RWPE1 (cell line): ENCODE measurements around the gene RNASE13.
"Not testable (repeated sequence)": the region's sequence is repeated elsewhere in the genome, so short reads cannot be mapped to it uniquely, and the experiment has no call there.

ENCODE experiments used
- CTCF ChIA-PET: fragments of 350-600 bp; sonication (Branson Sonifier 250); formaldehyde crosslinking; extraction: SDS; loops from one replicate; lab custom pipeline; 2021; lab: Yijun Ruan, JAX
- POLR2A ChIA-PET: fragments of 400-600 bp; formaldehyde crosslinking; extraction: SDS; loops from one replicate; lab custom pipeline; 2020; ENCODE audit warnings: antibody characterized with exemption; ENCODE audit not compliant: low non-redundant PET; lab: Yijun Ruan, JAX
- DNase-seq: peaks from one replicate; pipeline ENCODE4 v3.0.0; 2012; ENCODE audit warnings: low spot score
- H3K27ac ChIP-seq: fragments of 450-650 bp; 2 replicates; pipeline ENCODE4 v1.5.1; 2017
- TF ChIP-seq, protein P1 (sequence below): fragments of 450-650 bp; conservative IDR thresholded peaks from 2 replicates; pipeline ENCODE4 v1.5.1; 2017; ENCODE audit warnings: low read depth, mild to moderate bottlenecking

RNASE13 gene

DNA sequence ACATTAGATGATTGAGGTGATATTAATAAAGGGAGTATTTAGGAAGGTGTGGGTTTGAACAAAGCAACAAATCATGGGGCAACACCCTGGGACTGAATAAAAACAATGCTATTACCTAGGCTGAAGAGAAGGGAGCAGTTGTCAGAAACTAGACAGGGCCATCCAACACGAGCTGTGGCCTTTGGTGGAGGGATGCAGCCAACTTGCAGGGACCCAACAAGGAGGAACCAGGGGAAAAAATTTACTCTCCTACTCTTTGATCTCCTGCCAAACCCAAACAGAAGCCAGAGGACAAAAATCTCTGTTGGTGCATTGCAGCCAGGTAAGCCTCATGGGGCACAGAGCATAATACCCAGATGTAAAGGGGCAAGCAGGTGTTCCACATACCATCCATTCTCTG lies 23.5 kb downstream of the RNASE13 start:
- no peak overlapping the region for H3K27ac ChIP-seq
- POLR2A ChIA-PET, result no interaction called here
- TF ChIP-seq, protein P1, sequence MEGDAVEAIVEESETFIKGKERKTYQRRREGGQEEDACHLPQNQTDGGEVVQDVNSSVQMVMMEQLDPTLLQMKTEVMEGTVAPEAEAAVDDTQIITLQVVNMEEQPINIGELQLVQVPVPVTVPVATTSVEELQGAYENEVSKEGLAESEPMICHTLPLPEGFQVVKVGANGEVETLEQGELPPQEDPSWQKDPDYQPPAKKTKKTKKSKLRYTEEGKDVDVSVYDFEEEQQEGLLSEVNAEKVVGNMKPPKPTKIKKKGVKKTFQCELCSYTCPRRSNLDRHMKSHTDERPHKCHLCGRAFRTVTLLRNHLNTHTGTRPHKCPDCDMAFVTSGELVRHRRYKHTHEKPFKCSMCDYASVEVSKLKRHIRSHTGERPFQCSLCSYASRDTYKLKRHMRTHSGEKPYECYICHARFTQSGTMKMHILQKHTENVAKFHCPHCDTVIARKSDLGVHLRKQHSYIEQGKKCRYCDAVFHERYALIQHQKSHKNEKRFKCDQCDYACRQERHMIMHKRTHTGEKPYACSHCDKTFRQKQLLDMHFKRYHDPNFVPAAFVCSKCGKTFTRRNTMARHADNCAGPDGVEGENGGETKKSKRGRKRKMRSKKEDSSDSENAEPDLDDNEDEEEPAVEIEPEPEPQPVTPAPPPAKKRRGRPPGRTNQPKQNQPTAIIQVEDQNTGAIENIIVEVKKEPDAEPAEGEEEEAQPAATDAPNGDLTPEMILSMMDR, result no peak
- DNase-seq, result no peak
- CTCF ChIA-PET, result interaction anchor here (0.6 to 1.4 kb wide), 3 partner anchors 22 to 93 kb away, joined by 3 to 5 read pairs (median 3); no protein-coding TSS in a partner anchor

DNA sequence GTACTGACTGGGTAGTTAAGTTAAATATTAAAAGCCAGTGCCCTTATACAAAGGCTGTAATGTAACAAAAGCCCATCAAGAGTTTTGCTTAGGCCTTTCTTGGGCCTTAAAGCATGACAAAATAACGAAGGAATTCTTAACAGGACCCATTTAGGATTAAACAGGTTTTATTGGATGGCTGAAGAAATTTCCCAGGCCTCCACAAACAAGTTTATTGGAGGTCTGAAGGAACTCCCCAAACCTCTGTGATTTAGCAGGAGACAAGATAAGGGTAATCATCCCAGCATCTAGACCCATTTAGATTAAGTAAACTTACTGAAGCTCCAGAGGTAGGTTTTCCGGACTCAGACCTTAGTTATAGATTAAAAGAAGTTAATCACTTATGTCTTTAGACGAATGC lies 24.9 kb downstream of the RNASE13 start:
- DNase-seq, POLR2A ChIA-PET: not testable (repeated sequence)
- CTCF ChIA-PET, result interaction anchor here (0.7 kb wide), 1 partner anchor 983 kb away, joined by 3 read pairs; no protein-coding TSS in a partner anchor

DNA sequence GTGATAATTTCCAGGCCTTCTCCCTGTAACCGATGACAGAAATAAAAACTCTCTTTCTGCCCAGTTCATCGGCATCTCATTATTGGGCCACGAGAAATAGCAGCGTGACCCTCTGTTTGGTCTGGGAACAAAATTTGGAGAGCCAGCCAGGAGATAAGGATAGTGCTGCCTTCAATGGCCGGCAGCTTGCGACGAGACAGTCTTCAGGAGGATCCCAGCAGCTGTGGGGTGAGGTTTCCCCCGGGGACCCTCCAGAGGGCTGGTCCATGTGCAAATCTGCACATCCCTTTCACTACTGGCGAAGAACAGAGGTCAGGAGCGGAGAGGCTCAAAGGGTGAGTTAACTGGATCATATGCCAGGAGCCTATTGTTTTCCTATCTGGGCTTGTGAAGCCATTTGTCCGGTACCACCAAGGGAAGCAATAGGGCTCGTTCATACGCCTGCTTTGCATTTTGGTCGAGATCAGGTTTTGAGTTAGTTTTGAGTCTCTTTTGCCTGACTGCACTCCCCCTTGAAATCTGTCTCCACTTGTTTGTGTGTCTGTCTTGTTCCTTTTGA lies 30.7 kb downstream of the RNASE13 start:
- DNase-seq, result no peak
- TF ChIP-seq, protein P1, result no peak
- ChIA-PET CTCF (interaction anchor here (2.2 kb wide), 1 partner anchor 11 kb away, joined by 23 read pairs; no protein-coding TSS in a partner anchor), POLR2A (no interaction called here)
- H3K27ac ChIP-seq, result no peak overlapping the region

More for the DNA sequence above, 24.9 kb downstream of the RNASE13 start:
- not testable (repeated sequence) for H3K27ac ChIP-seq

DNA sequence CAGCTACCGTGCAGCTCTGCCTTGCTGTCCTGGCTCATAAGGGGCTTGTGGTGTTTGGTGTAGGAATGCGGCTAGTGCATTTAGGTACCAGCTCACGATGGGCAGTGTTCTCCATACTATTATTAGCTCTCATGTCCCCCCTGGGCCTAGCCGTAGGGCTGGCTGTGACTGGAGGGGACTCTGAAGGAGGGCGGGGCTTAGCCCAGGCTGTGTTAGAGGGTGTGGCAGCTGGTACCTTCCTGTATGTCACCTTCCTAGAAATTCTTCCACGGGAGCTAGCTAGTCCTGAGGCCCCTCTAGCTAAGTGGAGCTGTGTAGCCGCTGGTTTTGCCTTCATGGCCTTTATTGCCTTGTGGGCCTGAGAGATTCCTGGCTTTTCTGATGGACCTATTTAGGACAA lies 33.4 kb downstream of the RNASE13 start:
- ChIA-PET CTCF (interaction anchor here (0.7 to 1.1 kb wide), 2 partner anchors 30 to 100 kb away, joined by 3 to 4 read pairs; partner anchors contain the start of gene TMEM253), POLR2A (no interaction called here)
- TF ChIP-seq, protein P1, result no peak
- no peak for DNase-seq
- no peak overlapping the region for H3K27ac ChIP-seq

DNA sequence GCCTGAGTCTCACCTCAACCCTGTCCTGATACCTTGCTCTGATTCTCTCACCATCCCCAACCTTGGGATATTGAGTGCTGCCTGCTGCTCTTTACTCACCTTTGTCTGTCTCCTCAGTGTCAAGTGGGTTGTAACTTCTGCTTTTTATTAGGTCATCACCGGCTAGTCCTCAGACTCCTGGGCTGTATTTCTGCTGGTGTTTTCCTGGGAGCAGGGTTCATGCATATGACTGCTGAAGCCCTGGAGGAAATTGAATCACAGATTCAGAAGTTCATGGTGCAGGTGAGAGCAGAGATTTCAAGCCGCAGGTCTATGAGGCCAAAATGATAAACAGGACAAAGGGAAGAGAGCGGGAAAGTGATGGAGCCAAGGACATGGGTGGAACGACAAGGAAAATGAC lies 35.0 kb downstream of the RNASE13 start:
- DNase-seq, result no peak
- CTCF ChIA-PET, result interaction anchor here (0.7 to 3.9 kb wide), 3 partner anchors 15 to 303 kb away, joined by 3 to 17 read pairs (median 3); no protein-coding TSS in a partner anchor
- TF ChIP-seq, protein P1, result no peak
- POLR2A ChIA-PET, result no interaction called here
- no peak overlapping the region for H3K27ac ChIP-seq

DNA sequence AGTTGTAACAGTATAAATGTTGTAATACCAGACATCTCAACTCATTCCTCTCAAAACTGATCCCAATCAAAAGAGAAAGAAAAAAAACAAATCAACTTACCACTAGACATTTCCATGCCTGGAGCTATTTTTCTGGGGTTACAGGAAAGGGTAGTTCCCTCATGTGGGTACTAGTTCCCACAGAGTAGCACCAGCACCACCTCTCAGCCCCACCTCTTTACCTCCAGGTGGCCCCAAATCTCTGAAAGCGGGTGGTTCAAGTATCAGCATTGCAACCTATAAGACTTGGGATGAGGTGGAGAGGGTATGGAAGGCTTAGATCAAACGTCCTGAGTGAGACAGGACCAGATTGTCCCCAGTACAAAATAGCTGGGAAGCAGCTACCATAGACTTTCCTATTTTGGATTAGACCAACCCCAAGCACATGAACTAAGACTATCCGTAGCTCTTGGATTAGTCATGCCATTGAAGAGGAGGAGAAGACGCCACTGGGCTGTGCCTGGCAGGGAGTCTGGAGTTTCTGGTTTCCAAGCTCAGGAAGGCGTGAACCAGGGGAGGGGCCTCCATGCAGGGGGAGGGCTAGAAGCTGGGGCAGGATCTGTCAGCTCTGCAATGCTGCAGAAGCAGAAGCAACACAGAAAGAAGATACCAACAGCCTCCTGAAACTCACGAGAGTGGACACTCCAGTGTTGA lies 35.8 kb downstream of the RNASE13 start, which contains the start of gene SLC39A2:
SLC39A2 (plus strand) TSS at position 620 of the 693 bp plus-strand sequence. CDS start 154 bp downstream, outside the sequence.
- peak; percentile 42 for DNase-seq
- no peak within 1 kb of the TSS for H3K27ac ChIP-seq
- CTCF ChIA-PET, result interaction anchor here (0.5 to 3.9 kb wide), 3 partner anchors 16 to 302 kb away, joined by 3 to 17 read pairs (median 4); no protein-coding TSS in a partner anchor
- POLR2A ChIA-PET, result interaction anchor here (0.5 kb wide), 1 partner anchor 22 kb away, joined by 3 read pairs; no protein-coding TSS in a partner anchor
- TF ChIP-seq, protein P1, result no peak
